HepG2 (cell line): ENCODE data around the gene CEBPA. TPM values are rescaled to one million over a fixed set of nuclear protein-coding genes. Genes with fewer than 3 reads are reported as not detected.

ENCODE experiments used
- ATAC-seq: fragments of 200-7000 bp; cut with Tn5 transposase; 3 replicates; pipeline ENCODE4 v1.9.1; 2020; ENCODE audit warnings: mild to moderate bottlenecking, moderate library complexity
- BruUV-seq: library from RNA; stranded (reverse); fragments of 400-500 nt; replicated peaks from 2 replicates; lab custom pipeline; 2021; lab: Mats Ljungman, UMichigan
- CTCF ChIA-PET: fragments of 300-600 bp; formaldehyde crosslinking; extraction: SDS; loops from one replicate; lab custom pipeline; 2021; ENCODE audit warnings: low total read pairs, inconsistent platforms, low intra/inter-chr PET ratio; lab: Yijun Ruan, JAX
- POLR2A ChIA-PET: fragments of 350-600 bp; sonication (Branson Sonifier 250); formaldehyde crosslinking; loops from one replicate; lab custom pipeline; 2020; ENCODE audit warnings: antibody characterized with exemption, inconsistent platforms; lab: Yijun Ruan, JAX
- DNase-seq: peaks from one replicate; pipeline ENCODE4 v3.0.0-alpha.2; 2015; ENCODE audit warnings: low spot score
- FAIRE-seq: peaks from 3 replicates; lab custom pipeline; 2011; peaks lifted over from hg19 to GRCh38; lab: Jason Lieb, UNC
- H2AFZ ChIP-seq: one replicate; pipeline ENCODE4 v1.6.1; 2011; ENCODE audit warnings: low read length, inconsistent platforms
- H3K27ac ChIP-seq: fragments of 300-600 bp; 3 replicates; pipeline ENCODE4 v1.8.0; 2011; ENCODE audit warnings: mixed run types, mild to moderate bottlenecking, mixed read lengths, low read length, inconsistent platforms; ENCODE audit not compliant: insufficient read depth; ENCODE audit errors: extremely low read length
- H3K27me3 ChIP-seq, 2 experiments: fragments of 200-600 bp in 1 of 2; 2 replicates in 1 of 2; 3 replicates in 1 of 2; pipeline versions ENCODE4 v1.6.0 to v1.8.0; 2011; ENCODE audit warnings: low read length in 2 of 2, mild to moderate bottlenecking in 2 of 2, moderate library complexity in 2 of 2, inconsistent platforms in 1 of 2; ENCODE audit not compliant: insufficient read depth in 2 of 2, control insufficient read depth in 1 of 2
- H3K36me3 ChIP-seq, 2 experiments: fragments of 200-600 bp in 1 of 2; replicated peaks in 1 of 2; 2 replicates in 1 of 2; 3 replicates in 1 of 2; pipeline versions ENCODE4 v1.5.1 to v1.8.0; 2011; ENCODE audit warnings: low read length in 2 of 2, inconsistent platforms in 1 of 2; ENCODE audit not compliant: insufficient read depth in 2 of 2, control insufficient read depth in 1 of 2
- H3K4me1 ChIP-seq: 2 replicates; pipeline ENCODE4 v1.5.1; 2012; ENCODE audit warnings: low read length, inconsistent platforms; ENCODE audit not compliant: insufficient read depth
- H3K4me2 ChIP-seq: 2 replicates; pipeline ENCODE4 v1.6.0; 2011; ENCODE audit warnings: low read depth, low read length, inconsistent platforms
- H3K4me3 ChIP-seq, 3 experiments: fragments of 200-600 bp in 1 of 3; sonication (generic), shearing (Covaris generic) in 1 of 3; replicated peaks in 1 of 3; 2 replicates each; pipeline ENCODE4 v1.5.1; 2011 to 2016; ENCODE audit warnings: low read length in 3 of 3, inconsistent platforms in 2 of 3, low read depth in 2 of 3, mild to moderate bottlenecking in 2 of 3, control low read depth in 1 of 3, mixed read lengths in 1 of 3; ENCODE audit not compliant: insufficient read depth in 1 of 3
- H3K79me2 ChIP-seq: one replicate; pipeline ENCODE4 v1.6.1; 2011; ENCODE audit warnings: low read length, inconsistent platforms; ENCODE audit not compliant: insufficient read depth
- H3K9ac ChIP-seq: 2 replicates; pipeline ENCODE4 v1.6.0; 2011; ENCODE audit warnings: mild to moderate bottlenecking, low read depth, low read length, inconsistent platforms; ENCODE audit not compliant: insufficient read depth
- H3K9me3 ChIP-seq: 2 replicates; pipeline ENCODE4 v1.5.1; 2012; ENCODE audit warnings: mild to moderate bottlenecking, low read length
- H4K20me1 ChIP-seq: 2 replicates; pipeline ENCODE4 v1.6.0; 2011; ENCODE audit warnings: inconsistent platforms, mild to moderate bottlenecking, low read length, moderate library complexity; ENCODE audit not compliant: insufficient read depth
- FOXM1 ChIP-seq: sonication (generic); formaldehyde crosslinking; IDR thresholded peaks from 2 replicates; pipeline ENCODE4 v1.5.0; 2020; ENCODE audit warnings: missing genetic modification reagents
- HNRNPL ChIP-seq: fragments of 200-400 bp; formaldehyde crosslinking; IDR thresholded peaks from 2 replicates; pipeline ENCODE4 v1.6.1; 2017; ENCODE audit warnings: mild to moderate bottlenecking, low read depth, low read length
- YEATS2 ChIP-seq: sonication (generic); formaldehyde crosslinking; IDR thresholded peaks from 2 replicates; pipeline ENCODE4 v1.4.0; 2020; ENCODE audit warnings: missing genetic modification reagents, borderline replicate concordance
- ZNF121 ChIP-seq: sonication (generic); formaldehyde crosslinking; IDR thresholded peaks from 2 replicates; pipeline ENCODE4 v1.5.0; 2020; ENCODE audit warnings: mild to moderate bottlenecking, missing genetic modification reagents
- WGBS: methylation state at CpG from one replicate; pipeline ENCODE4 v1.1.6; 2017; ENCODE audit warnings: low lambda C conversion rate; 5-methylcytosine and 5-hydroxymethylcytosine counted together
- in situ Hi-C: cut with HindIII; loops from 2 replicates; pipeline ENCODE4 v1.10.0; 2017; ENCODE audit warnings: low pct_unique_long_range_greater_than_20kb; ENCODE audit not compliant: extremely low pct_ligation_motif_present
- intact Hi-C: fragments of 100-400 bp; cut with micrococcal nuclease; formaldehyde crosslinking; loops from one replicate; pipeline ENCODE4 v1.10.0; 2022; ENCODE audit not compliant: unreplicated experiment
- polyA plus RNA-seq, 8 experiments: library from polyadenylated mRNA; depleted of rRNA in 3 of 8; stranded (reverse) in 7 of 8; unstranded in 1 of 8; fragments of >200 nt; fragmentation: Illumina TruSeq in 4 of 8; extraction: Trizol in 4 of 8; gene quantifications; 2 replicates each; pipeline versions ENCODE4 v1.2.1 to v1.2.3, GENCODE V29; 2011 to 2016; ENCODE audit warnings: low read depth in 4 of 8, missing spikeins in 1 of 8, mixed read lengths in 1 of 8; ENCODE audit not compliant: insufficient read depth in 1 of 8
- total RNA-seq, 5 experiments: library from RNA; depleted of rRNA; stranded (reverse); fragments of >200 nt; fragmentation: Illumina TruSeq; extraction: Trizol; gene quantifications; 2 replicates each; pipeline ENCODE4 v1.2.3, GENCODE V29; 2016; ENCODE audit warnings: low read depth in 1 of 5

The CEBPA gene
- total and polyA plus RNA-seq, 2 of the 13 experiments (the other 11 are each of a cell fraction or from before 2014, with no cell fraction given) = 24.8 to 103 TPM

DNA sequence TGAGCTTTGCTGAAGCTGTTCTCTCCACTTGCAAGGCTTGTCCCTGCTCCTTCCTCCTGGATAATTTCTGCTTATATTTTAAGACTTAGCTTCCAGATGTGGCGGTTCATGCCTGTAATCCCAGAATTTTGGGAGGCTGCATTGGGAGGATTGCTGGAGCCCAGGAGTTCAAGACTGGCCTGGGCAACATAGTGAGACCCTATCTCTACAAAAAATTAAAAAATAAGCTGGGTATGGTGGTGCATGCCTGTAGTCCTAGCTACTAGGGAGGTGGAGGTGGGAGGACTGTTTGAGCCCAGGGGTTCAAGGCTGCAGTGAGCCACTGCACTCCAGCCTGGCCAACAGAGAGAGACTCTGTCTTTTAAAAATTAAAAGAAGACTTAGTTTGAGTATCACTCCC, 31.6 kb downstream of the CEBPA start:
- Histone ChIP-seq H3K9ac (no peak overlapping the region), H3K79me2 (no peaks in the 10 kb centered on the region), H3K9me3 (no peaks in the 10 kb centered on the region), H4K20me1 (no peaks in the 10 kb centered on the region), H3K36me3 (no peaks in the 10 kb centered on the region), H3K27me3 (no peaks in the 10 kb centered on the region), H3K4me1 (peaks cover 73% of the 10 kb centered on the region), H3K4me2 (no peak overlapping the region), H2AFZ (no peak overlapping the region), H3K27ac (no peak overlapping the region), H3K4me3 (no peak overlapping the region)
- BruUV-seq = no TSS peak
- in situ Hi-C loops = no loop called here
- peak; percentile 58 for TF ChIP-seq ZNF121 (CRISPR knock-in tag)
- TF ChIP-seq FOXM1 (CRISPR knock-in tag) = no peak
- no peak for ATAC-seq
- POLR2A ChIA-PET = interaction anchor here (0.9 to 2.3 kb wide), 4 partner anchors 17 to 32 kb away, joined by 3 to 7 read pairs (median 4); no protein-coding TSS in a partner anchor
- intact Hi-C loops = no loop called here
- FAIRE-seq = no peak
- no peak for DNase-seq
- 100% methylated on average over 1 of the region's 1 CpG for WGBS
- CTCF ChIA-PET = no interaction called here

- BruUV-seq = no TSS peak
- ATAC-seq (peak; percentile 9; the same call in 1 of the 3 replicates), FAIRE-seq (no peak), DNase-seq (no peak)
- ChIA-PET POLR2A (interaction anchor here (0.6 to 0.8 kb wide), 2 partner anchors 10 to 11 kb away, joined by 3 read pairs; no protein-coding TSS in a partner anchor), CTCF (no interaction called here)
- no peaks in the 10 kb centered on the region for H3K9me3 ChIP-seq
- TF ChIP-seq YEATS2 (CRISPR knock-in tag) (no peak), HNRNPL (0 out of 2 replicates have a peak, but pooled peaks have one; percentile 48)
- WGBS = 43% methylated on average over 2 of the region's 10 CpGs
- no peak overlapping the region for H3K27ac ChIP-seq
- H3K4me3 ChIP-seq = no peak overlapping the region
- in situ Hi-C loops (no loop called here), intact Hi-C loops (no loop called here)
- no peak overlapping the region for H3K4me2 ChIP-seq
- no peaks in the 10 kb centered on the region for H3K36me3 ChIP-seq
- H2AFZ ChIP-seq = no peak overlapping the region
- H3K27me3 ChIP-seq = no peaks in the 10 kb centered on the region
- H3K79me2 ChIP-seq = no peaks in the 10 kb centered on the region
- H3K4me1 ChIP-seq = peaks cover 71% of the 10 kb centered on the region
- no peaks in the 10 kb centered on the region for H4K20me1 ChIP-seq
- peak overlapping the region; percentile 2; the same call in 1 of the 2 replicates for H3K9ac ChIP-seq
These were observed 33.3 kb downstream of the CEBPA start for GRCh38 chr19:33269016-33269415.
